Measurements from ENCODE around the gene PAX6. TPM values are rescaled to one million over a fixed set of nuclear protein-coding genes. Genes with fewer than 3 reads are reported as not detected.
"Not testable (repeated sequence)": the region's sequence is repeated elsewhere in the genome, so short reads cannot be mapped to it uniquely, and the experiment has no call there.

Gene PAX6
- total RNA-seq, 1 donor from 2014 or later, result not detected

DNA sequence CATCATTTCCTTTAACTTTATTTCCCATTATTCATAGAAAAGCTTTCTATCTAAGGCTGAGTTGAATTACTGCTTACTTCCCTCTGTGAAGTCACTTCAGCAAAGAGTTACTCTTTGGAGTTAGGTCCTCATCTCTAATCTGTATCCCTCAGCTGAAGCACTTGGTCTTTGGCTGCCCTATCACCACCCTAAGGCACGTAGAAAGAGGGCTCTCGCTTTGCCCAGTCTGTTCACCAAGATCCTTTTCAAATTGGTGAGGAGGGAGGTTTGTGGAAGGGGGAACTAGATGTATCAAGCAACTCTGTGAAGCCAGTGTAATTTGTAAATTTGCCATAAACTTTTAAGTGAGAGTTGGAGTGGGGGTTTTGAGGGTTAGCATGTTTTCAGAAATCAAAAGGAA, 43.4 kb downstream of the PAX6 start:
- DNase-seq (ENCODE audit: low spot score), result no peak

DNA sequence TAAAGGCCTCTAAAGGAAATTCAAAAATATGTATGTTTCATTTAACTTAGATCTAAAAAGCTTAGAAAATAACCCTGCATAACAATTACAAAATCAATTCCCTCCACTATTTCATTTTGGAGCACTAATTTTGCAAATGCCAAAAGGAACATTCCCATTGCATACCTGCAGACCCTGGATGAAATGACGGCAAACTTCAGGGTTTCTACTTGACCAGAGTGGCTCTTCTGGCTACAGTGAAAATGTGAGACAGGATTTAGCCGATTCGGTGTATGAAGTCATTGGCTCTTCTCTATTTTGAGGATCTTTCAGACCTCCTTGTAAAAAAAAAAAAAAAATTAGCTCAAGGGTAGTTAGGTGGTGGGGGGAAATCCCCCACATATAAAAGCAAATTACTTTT, 44.1 kb downstream of the PAX6 start:
- DNase-seq (ENCODE audit: low spot score), result no peak

DNA sequence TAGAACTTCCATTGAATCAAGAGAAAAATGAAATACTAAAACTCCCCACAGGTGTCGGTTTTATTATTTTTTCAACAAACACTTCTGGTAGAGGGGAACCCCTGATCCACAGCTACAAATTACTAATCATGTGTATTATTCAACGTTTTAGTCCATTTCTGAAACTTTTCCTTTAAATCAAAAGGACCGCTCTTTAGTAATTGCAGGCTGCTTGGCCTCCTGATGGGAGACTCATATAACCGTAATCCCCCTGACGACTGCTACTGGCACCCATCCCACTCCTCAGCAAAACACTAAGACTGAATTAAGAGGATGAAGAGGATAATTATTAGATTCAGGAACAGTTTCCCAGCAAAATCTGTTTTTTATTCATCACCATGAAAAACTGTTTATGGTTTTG, 46.4 kb downstream of the PAX6 start:
- no peak for DNase-seq (ENCODE audit: low spot score)

DNA sequence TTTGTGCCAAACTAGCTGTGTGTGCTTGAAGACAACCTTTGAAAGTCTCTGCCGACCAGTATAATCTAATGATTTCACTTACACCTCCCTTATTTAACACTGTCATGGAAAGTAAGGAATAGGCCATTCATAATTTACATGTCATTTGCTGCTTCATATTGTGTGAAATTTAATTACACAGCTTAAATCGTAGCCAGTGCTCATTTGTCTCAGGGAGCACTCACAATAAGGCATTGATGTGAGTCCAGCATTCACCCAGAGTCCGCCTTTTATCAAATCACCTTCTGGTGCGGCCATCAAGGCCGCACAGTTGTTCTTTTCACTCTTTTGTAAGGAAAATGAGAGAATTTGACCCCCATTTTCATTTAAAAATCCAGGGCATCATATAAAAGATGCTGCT, 46.9 kb downstream of the PAX6 start:
- DNase-seq (ENCODE audit: low spot score), result no peak

DNA sequence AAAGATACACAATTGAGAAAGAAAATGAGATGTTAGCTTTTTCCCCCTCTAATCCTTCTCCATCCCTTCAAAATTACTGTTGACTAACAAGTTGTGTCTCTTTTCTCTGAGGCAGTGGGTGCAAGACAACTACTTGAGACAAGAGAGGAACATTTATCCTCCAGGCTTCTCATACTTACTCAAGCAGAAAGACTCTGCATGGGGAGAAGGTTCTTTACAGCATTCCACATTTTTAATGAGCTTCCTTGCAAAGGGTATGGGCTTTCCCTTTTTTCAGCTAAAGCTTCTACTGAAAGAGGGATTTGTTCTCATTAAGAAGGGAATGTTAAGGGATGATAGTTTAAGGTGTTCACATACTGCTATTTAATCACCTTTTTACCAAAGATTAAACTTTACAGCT, 47.8 kb downstream of the PAX6 start:
- no peak for DNase-seq (ENCODE audit: low spot score)

DNA sequence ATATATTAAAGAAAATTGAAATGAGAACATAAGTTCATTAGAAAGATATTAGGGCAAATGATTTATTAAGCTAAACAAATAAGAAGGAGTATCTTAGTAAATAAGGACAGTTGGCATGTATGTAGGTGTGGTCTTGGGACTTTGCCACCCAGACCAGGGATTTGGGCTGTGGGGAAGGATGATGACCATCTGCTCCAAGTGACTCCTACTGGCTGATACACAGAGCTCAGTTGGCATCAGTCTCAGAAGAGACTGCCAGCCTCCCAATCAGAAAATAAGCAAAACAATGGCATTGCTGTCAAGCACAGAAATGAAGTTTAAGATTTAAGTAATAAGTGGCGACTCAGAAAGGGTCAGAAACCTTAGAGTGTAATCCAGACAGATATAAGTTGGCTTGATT, 49.5 kb downstream of the PAX6 start:
- no peak for DNase-seq (ENCODE audit: low spot score)

DNA sequence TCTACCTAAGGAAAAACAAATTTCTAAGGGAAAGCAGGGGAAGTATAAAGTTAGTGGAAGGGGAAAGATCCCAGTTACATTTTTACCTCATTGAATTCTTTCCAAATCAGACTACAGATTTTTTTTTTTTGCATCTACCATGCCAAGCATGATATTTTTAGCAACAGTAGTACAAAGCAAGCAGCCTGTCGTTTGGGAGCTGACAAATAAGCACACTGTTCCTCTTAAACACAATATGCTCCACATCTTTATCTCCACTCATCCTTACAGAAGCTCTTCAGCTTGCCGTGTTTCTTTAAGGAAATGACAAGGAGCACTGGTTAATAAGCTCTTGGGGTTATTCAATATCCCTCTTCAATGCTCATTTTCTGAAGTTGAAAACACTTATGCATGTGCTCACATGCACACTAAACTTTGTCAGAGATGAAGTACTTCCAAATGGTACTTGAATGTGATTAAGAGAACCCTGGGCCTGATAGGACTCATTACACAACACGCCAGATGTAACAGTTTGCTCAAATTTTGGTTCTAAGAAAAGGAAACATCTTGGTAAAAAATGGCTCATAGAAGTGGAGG, 53.8 kb downstream of the PAX6 start:
- DNase-seq (ENCODE audit: low spot score), result no peak

DNA sequence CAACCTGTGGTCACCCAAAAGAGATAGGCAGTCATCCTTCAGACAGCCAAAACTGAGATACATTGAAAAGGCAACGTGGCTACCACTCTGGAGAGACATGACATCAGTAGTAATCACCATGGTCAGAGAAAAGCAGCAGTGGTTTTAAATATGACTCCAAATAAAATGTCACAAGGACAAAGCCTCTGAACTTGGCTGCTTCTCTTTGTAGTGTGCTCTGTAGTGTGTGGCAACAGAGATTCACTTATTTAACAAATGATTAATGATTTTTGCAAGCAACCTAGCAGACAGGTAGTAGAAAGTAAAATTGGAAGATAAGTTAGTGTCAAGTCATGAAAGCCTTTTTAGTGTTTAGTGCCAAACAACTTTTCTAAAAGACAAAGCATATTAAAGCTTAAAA, 63.5 kb downstream of the PAX6 start:
- DNase-seq (ENCODE audit: low spot score), result no peak

DNA sequence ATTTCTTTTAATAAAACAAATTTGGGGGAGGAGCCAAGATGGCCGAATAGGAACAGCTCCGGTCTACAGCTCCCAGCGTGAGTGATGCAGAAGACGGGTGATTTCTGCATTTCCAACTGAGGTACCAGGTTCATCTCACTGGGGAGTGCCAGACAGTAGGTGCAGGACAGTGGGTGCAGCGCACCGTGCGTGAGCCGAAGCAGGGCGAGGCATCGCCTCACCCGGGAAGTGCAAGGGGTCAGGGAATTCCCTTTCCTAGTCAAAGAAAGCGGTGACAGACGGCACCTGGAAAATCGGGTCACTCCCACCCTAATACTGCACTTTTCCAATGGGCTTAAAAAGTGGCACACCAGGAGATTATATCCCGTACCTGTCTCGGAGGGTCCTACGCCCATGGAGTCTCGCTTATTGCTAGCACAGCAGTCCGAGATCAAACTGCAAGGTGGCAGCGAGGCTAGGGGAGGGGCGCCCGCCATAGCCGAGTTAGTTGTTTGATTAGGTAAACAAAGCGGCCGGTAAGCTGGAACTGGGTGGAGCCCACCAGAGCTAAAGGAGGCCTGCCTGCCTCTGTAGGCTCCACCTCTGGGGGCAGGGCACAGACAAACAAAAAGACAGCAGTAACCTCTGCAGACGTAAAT, 70.3 kb downstream of the PAX6 start:
- DNase-seq (ENCODE audit: low spot score), result not testable (repeated sequence)

DNA sequence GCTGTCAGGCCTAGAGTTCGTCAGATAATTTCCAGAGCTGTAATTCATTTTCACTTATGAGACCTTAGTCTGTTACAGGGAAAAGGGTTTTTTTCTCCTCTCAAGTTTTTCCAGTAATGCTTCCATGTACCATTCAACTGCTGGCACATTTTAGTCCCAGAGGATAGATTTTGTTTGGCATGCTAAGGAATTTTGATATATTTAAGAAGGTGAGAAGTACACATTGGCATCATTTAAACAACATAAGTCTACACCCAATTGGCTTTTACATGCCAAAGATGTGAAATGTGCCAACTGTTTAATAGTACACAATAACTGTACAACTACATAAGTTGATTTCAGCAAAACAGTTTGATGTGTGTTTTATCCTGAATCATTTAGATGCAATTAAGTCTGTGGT, 71.0 kb downstream of the PAX6 start:
- DNase-seq (ENCODE audit: low spot score), result no peak
